HT-29 (cell line): Measurements from ENCODE around the gene AK9. TPM values are rescaled to one million over a fixed set of nuclear protein-coding genes. Genes with fewer than 3 reads are reported as not detected.

ENCODE experiments used
- DNase-seq: peaks from one replicate; pipeline ENCODE4 v3.0.0-alpha.2; 2015; ENCODE audit warnings: low spot score
- total RNA-seq: library from RNA; depleted of rRNA; stranded (reverse); fragments of >200 nt; shearing (Covaris generic); gene quantifications from 2 replicates; pipeline ENCODE4 v1.2.3, GENCODE V29; 2014

AK9 gene
- total RNA-seq, 1 experiment from 2014 or later, result 2.1 TPM

DNA sequence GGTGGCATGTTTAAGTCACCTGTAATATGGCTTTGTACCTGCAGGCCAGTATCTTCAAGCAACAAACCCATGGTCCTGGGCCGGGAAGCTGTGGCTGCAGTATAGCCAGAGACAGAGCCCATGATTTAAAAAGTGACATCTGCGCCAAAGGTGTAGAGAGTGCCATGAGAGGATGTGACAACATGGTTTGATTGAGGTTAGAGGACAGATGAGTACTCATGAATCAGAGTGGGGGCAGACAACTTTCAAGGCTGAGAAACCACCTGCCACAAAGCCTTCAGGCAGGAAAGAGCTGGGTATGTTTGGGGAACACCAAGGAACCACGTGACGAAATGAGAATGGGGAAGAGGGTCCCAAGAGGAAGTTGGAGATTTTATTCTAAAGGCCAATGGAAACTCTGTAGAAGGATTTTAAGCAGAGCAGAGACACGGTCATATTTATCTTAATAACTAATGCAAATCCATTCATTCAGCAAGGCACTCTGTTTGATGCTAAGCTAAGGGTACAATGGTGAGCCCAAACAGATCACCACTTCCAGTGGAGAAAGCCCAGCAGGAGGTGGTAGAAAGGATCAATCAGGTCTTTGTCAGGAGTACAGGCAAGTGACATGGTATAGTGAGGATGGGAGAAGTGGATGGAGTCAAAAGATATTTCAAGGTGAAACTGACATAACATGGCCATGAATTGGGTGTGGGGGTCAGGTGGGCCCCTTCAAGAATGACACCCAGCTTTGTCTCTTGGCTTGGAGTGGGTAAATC, 232.0 kb downstream of the AK9 start:
- DNase-seq, result no peak

DNA sequence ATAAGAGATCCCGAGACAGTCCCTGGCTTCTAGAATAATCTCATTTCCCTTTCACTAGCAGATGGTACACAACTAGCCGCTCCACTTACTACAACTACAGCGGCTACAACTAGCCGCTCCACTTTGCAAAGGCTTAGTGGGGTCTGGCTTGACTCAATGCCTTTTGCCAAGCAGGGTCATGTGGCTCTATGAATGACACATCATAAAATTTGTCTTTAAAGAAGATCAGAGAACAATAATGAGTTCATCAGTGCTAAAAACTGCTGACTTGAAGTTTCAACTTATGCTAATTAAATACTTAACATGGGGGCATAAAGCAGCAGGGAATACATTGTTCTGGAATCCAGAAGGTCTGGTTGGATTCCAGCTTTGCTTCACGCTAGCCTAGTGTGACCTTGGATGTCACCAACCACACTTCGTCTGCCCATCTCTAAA, 233.4 kb downstream of the AK9 start:
- no peak for DNase-seq

DNA sequence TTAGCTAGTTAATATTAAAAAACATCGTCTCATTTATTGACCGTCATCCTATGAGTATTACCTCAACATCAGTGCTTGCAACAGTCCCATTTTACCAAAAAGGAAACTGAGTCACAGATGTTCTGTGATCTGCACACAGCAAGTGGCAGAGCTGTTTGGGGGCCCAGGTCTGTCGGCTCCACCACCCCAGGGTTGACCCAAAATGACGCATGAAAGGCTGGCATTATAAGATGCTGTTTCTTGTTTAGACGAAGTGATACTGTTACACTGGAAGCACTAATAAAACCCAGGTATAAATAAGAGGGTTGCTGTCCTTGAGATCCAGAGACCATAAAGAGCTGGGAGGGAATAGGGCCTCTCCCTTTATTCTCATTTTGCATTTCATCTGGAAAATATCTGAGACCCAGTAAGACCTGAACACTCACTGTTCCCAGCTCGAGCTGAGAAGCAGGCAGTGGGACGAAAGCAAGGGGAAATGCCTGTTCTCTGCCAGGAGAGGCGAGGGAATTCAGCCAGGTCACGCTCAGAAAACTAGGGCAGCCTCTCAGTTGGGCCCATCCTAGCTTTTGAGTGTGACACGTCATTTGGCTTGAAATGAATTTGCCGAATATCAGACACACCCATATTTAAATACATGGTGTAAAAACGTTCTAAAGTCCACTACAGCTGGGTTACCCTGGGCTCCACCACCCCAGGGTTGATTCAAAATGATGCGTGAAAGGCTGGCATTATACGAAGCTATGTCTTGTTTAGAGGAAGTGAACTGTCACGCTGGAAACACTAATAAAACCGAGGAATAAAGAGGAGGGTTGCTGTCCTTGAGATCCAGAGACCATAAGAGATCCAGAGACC, 234.1 kb downstream of the AK9 start:
- peak; percentile 31 for DNase-seq

DNA sequence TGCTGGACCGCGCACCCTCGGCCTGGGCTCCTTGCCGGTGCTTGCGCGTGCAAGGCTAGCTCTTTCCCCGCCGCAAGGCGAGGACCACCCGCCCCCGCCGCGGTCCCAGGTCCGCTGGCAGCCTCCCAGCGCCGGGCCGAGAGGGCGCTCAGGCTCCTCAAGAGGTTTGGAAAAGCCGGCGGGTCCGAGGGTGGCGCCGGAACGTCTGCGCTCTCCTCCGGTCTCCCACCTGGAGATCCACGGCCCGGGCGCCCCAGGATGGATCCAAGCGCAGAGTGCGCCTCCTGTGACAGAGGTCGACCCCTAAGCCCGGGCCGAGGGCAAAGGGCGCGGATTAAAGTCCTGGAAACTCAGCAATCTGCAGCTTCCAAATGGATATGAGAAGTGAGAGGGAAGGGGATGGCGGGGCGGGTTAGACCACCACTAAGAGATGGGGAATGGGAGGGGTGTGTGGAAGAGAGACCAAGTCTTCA, 234.9 kb downstream of the AK9 start:
- no peak for DNase-seq

DNA sequence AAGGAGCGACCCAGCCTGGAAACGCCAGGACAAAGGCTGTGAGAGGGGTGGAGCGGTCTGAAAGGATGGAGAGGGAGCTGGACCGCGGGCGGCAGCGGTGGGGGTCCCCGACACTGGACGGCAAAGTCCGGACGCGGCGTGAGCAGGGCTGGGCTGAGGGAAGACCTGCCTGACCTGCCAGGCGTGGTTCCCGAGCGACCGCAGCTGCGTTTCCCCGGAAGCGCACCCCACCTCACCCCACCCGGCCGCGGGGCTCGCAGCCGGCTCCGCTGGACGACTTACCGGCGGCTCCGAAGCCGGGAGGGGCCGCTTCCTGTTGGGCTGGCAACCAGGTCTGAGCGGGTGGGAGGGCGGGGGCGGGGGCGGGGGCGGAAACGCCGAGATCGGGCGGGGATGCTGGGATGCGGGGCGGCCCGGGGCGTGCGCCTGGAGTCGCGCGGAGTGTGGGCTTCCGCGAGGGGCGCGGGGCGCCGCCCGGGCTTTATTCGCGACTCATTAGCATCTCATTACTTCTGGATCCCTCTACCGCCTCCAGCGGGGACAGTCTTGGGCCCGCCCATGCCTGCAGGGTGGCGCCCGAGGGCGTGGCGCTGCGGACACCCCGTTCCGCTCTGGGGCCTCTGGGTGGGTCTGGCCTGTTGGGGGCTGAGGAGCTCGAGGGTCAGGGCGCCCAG, 235.4 kb downstream of the AK9 start, which contains the start of gene MICAL1:
MICAL1 (minus strand) TSS at position 336 of the 674 bp plus-strand sequence. CDS start 1,576 bp downstream, outside the sequence.
- peak; percentile 80 for DNase-seq

DNA sequence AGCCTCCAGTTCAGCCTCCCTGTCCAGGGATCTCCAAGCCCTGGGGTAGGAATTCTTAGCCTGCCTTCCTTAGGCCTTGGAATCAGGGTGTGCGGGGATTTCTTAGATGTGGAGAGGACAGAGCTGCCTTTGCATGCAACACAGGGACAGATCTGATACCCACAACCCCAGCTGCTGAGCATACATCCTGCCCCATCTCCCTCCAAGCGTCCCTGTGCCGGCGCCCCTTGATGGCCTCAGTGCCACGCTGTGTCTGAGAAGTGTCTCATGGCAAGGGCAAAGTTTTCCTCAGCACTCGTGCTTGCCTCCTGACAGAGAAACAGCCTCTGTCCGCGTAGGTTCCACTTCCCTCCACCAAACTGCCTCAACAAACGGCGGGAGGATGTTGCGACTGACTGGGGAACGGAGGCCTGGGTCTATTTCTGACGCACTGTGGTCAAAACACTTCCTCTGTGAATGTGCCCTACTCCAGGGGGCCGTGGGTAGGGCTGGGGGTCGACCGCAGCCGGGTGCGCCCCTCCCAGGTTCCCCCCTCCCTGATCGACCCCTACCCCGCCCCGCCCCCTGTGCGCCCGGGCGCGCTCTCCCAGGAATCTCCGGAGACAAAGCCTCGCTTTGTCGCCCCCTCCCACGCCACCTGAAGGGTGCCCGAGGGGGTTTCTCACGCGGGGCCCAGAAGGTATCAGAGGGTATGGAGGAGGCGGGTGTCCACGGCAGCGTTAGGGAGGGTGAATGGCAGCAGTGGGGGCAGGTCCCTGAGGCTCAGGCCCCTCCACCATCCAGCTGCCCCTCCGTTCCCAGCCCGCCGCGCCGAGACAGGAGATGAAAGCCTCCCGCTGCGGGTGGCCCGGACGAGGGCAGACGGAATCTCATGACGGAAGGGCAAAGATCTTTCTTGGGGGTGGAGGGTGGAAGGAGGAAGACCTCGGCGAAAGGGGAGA, 236.2 kb downstream of the AK9 start:
- DNase-seq, result peak; percentile 14

DNA sequence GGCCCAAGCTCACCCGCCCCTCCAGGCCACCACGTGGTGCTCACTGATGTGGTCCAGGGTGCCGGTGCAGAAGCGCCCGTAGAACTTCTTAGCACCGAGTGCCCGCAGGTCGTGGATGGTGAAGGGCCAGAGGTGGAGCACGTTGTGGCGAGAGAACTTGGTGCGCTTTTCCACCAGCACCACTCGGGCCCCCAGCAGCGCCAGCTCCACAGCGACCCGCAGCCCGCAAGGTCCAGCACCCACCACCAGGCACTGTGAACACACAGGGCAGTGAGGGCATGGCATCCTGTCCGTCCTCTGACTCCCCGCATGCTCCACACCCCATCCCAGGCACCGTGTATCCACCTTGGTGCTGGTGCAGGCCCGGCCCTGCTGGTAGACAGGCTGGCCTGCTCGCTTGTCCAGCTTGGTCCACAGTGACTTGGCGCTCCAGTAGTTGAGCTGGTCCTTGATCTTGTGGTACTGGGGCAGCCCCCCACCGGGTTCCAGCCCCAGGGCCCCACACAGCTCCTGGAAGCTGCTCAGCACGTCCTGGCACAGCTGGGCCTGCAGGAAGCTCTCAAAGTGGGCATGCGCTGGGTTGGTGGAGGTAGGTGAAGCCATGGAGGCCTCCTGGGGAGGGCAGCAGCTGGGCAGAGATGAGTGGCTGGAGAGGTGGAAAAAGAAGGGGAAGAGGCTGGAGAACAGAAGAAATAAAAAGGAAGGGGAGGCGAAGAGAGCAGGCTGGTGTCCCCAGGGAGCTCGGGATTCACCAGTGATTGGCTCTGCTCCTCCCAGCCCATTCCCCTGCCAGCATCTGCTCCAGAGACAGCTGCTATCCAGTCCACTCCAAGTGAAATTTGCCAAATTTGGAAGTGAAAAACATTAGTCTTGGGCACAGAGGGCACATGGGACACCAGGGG, 237.2 kb downstream of the AK9 start:
- no peak for DNase-seq

DNA sequence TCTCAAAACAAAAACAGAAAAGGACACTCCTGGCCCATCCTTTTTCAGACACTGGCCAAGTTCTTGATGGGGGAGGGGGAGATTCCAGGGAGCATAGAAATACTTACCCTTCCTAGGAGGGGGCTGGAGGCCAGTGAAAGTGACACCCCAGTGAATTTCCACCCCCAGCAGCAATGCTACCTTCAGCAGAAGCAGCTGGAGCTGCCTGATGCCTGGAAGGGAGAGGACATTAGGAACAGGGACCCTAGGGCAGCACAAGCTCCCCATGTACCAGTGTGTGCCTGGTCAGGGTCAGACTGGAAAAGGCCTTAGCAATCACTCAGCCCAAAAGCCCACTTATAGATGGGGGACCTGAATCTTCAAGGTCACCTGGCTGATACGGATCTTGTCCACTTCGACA, 237.8 kb downstream of the AK9 start:
- no peak for DNase-seq

DNA sequence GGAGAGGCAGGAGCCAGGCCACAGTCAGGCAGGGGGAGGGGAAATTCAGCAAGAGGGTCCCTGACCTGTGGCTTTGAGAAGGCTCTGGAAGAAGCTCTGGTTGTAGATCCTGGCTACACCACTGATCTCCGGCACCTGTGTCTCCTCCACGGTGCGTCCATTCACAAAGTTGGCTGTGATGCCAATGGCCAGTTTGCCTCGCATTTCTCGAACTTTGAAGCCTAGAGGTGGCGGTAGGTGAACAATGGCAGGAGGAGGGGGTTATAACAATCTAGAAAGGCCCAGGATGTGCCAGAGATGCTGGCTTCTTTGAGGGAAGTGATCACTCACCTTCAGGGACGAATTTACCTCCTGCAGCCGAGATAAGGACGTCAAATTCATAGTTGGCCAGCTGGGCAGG, 238.8 kb downstream of the AK9 start:
- DNase-seq, result no peak

DNA sequence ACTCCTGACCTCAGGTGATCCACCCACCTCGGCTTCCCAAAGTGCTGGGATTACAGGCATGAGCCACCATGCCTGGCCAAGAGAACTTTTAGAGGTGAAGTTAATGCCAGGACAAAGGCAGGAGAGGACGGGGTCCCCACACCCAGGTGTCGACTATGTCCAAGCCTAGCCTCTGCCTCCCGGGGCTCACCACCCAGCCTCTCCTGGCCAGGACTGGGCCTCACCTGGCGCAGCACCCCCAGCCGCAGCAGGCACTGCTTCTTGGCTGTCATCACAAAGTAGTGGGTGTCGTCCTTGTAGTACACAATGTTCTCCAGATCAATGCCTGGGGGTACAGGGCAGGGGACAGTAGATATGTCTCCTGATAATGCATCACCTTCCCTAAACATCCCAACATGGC, 239.6 kb downstream of the AK9 start:
- DNase-seq, result no peak

DNA sequence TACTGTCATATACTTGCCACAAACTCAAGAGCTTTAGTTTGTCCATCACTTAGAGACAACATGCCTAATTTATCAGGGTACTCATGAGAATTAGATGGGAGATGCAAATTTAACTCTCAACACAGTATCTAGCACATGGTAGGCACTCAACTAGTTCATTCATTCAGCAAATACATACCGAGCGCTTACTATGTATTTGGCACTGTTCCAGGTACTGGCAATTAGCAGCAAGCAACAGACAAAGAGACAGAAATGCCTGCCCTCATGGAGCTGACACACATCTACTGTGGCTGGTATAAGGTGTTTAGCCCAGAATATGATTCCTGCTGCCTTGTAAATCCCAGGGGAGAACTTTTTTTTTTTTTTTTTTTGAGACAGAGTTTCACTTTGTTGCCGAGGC, 240.2 kb downstream of the AK9 start:
- DNase-seq, result no peak

DNA sequence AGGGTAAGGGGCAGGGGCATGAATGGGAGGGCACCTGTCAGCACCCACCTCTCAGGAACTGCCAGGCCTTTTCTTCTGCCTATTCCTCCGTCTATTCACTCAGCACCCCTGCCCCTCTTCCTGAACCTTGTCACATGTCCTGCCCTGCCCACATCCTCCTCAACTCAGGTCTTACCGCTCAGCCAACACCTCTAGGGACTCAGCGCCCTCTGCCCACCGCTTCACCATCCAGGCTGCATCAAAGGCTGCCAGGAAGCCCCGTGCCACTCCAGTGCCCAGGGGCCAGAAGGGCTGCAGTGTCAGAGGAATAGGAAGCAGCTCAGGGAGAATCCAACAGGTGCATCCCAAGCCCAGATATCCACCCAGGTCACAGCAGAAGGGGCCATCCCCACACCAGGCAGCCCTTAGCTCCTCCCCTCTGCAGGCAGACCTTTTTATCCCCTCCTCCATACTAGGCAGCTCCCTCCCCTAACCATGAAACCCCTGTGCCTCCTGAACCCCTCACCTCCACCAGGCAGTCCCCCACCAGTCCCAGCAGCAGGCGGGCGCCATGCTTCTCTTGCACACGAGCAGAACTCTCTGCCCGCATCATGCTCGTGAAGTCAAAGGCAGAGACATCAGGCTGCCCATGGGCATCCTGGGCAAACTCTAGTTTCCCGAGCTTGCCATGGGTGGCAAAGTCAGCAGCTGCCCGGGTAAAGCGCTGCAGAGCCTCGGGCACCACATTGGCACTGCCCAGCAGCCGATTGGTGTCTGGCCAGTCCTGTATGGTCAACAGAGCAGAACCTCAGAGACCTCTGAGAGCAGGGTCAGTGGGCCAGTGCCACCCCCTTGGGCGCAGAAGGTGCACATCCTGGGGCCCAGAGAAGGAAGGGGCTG, 241.0 kb downstream of the AK9 start:
- no peak for DNase-seq

DNA sequence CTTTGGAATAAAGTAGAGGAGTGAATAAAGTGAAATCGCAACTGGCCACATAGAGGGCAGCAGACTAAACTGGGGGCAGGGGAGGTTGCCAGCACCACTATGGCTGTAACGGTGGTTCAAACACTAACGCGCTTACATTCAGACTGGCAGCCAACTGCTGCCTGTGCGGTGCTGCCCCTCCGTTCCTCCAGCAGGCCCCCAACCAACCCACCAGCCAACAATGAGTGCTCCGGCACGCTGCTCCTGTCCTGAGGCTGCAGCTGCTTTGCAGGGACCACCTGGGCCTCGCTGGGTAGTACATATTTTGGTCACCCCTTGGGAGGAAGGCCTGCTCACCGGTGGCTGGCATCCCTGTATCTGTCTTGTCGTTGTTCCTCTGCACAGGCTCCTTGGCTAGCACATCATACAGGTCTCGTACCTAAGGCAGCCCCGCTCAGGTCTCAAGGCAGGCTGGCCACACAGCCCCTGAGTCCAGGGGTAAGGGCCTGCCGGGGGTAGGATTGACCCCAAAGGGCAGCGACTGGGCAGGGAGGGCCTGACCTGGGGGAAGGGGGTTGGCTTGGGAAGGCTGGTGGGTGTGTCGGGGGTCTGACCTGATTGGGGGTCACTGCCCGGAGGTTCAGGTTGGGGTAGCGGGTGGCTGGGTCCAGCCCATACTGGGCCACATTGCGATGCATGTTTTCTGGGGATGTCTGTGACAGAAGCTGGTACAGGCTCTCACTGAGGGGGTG, 241.8 kb downstream of the AK9 start:
- no peak for DNase-seq

DNA sequence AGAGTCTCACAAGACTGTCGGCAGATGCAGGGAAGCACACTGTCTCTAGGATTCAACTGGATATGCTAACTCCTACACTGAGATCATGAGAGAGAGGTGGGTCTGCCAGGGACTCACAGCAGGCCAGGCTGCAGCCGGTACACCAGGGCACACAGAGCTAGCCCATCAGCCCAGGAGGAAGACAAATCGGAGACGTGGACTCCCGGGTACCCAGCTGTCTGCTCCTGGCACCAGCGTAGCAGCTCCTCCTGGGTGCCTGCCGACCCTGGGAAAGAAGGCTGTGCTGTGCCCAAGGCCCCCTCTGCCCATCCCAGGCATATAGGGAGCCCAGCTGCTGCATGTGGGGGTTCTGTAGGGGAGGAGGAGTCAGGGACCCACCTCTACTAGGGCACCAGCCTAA, 242.4 kb downstream of the AK9 start:
- DNase-seq, result no peak

DNA sequence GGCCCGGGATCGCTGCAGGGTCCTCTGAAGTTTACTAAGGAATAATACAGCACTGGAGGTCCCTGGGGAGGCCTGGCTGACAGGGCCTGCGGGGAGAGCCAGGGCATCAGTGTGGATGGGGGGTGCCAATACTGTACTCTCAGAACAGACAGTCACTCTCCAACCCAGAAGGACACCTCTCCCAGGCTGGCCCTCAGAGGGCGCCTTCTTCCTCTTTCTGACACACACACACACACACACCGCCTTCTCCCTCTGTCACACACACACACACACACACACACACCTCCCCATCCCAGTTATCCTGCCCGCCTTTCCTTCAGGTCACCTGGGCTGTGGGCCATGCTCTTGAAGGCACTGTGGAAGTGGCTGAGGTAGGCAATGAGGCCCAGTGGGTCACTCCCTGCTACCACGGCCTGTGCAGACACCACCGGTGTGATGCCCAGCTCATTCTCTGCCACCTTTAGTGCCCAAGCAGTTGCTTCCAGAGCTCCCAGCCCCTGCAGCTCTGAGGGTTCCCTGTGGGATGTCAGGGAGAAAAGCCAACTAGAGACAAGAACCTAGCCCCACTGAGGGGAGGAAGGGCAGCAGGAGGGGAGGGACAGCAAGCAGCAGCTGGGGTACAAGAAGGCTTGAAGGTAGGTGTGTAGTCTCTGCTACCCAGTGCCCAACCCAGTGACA, 243.0 kb downstream of the AK9 start:
- no peak for DNase-seq

DNA sequence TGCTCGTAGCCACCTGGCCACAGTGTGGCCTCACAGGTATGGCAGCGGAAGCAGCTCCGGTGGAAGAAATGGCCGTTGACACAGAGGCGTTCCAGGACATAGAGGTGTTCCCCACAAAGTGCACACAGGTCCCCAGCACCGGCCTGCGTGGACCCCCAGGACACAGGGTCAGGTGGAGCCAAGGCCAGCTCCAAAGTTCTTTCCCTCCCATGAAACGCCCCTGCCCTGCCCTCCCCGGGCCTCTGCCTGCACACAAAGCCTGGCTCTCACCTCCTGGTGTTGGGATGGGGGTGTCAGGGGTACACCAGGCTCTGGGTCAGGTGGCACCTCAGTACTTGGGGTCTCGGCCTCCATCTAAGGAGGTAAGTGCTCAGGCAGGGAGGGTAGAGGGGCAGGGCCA, 243.9 kb downstream of the AK9 start:
- DNase-seq, result no peak

DNA sequence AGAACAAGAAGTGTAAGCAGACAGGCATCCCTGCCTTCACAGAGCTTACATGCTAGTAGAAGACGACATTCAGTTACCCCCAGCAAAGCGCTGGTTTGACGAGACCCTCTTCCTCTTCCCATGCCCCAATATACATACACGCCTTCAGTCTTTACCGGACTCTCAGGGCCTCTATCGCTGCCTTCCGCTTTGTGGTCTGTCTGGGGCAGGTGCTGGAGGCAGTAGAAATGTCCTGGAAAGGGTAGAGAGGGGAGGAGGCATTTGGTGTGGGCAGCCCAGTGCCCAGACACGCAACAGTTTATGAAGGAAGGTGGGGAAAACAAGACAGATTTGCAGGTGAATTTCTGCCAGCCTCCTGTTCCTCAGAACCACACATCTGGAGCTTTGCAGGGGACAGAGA, 244.5 kb downstream of the AK9 start:
- DNase-seq, result no peak

DNA sequence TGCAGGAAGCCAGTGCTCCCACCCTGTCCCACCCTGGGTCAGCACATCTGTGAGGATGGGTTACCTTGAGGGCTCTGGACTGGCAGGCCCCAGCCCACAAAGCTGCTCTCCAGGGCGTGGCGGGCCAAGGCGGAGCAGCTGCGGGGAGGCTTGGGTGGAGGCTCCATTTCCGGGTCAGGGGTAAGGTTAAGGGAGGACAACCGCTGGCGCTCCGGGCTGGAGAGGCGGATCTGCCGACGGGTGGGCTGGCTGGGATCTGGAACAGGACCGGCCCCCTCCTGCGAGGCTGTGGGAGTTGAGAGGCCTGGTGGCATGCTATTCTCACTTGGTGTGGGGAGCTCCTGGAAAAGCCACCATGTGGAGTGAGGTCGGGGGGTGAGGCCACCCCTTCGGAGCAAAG, 244.9 kb downstream of the AK9 start:
- peak; percentile 53 for DNase-seq
